ENCODE measurements around the gene CAVIN1. TPM values are rescaled to one million over a fixed set of nuclear protein-coding genes. Genes with fewer than 3 reads are reported as not detected.
"Not testable (repeated sequence)": the region's sequence is repeated elsewhere in the genome, so short reads cannot be mapped to it uniquely, and the experiment has no call there.

CAVIN1 gene
- total RNA-seq, 1 donor from 2014 or later = 358 TPM

- DNase-seq (ENCODE audit: low spot score) = no peak
- intact Hi-C loops (cut with DNase I) = no loop called here
Observed at GRCh38 chr17:42438600-42439567, 15.8 kb upstream of the CAVIN1 start.

GRCh38 chr17:42436391-42436790, 13.3 kb upstream of the CAVIN1 start:
- intact Hi-C loops (cut with DNase I) = loop anchor here (1.0 to 2.0 kb wide), 2 partner anchors 21 to 82 kb away; no protein-coding TSS in a partner anchor
- DNase-seq (ENCODE audit: low spot score) = no peak

- DNase-seq (ENCODE audit: low spot score) = no peak
- intact Hi-C loops (cut with DNase I) = no loop called here
Observed at GRCh38 chr17:42431758-42432161, 8.7 kb upstream of the CAVIN1 start.

- DNase-seq (ENCODE audit: low spot score) = no peak
- intact Hi-C loops (cut with DNase I) = no loop called here
Observed at GRCh38 chr17:42429726-42430447, 6.8 kb upstream of the CAVIN1 start.

GRCh38 chr17:42428141-42428944, 5.3 kb upstream of the CAVIN1 start:
- DNase-seq (ENCODE audit: low spot score) = no peak
- intact Hi-C loops (cut with DNase I) = no loop called here

- intact Hi-C loops (cut with DNase I) = loop anchor here (5.0 kb wide), 2 partner anchors 32 to 92 kb away; partner anchors contain the start of gene ATP6V0A1
- no peak for DNase-seq (ENCODE audit: low spot score)
Observed at GRCh38 chr17:42424991-42425610, 2.0 kb upstream of the CAVIN1 start.

- intact Hi-C loops (cut with DNase I) = loop anchor here (2.0 to 5.0 kb wide), 4 partner anchors 15 to 94 kb away; partner anchors contain the start of genes ATP6V0A1 and STAT3
- DNase-seq (ENCODE audit: low spot score) = no peak
Observed at GRCh38 chr17:42423766-42424165, 710 bp upstream of the CAVIN1 start.

GRCh38 chr17:42422412-42422957, 571 bp downstream of the CAVIN1 start:
- no peak for DNase-seq (ENCODE audit: low spot score)
- intact Hi-C loops (cut with DNase I) = loop anchor here (2.0 to 5.0 kb wide), 4 partner anchors 14 to 95 kb away; partner anchors contain the start of genes ATP6V0A1 and STAT3

GRCh38 chr17:42421507-42422338, 1.3 kb downstream of the CAVIN1 start:
- intact Hi-C loops (cut with DNase I) = loop anchor here (2.0 to 5.0 kb wide), 4 partner anchors 13 to 96 kb away; partner anchors contain the start of genes ATP6V0A1 and STAT3
- peak; percentile 82 for DNase-seq (ENCODE audit: low spot score)

GRCh38 chr17:42421136-42421506, 1.9 kb downstream of the CAVIN1 start:
- DNase-seq (ENCODE audit: low spot score) = no peak
- intact Hi-C loops (cut with DNase I) = loop anchor here (5.0 kb wide), 2 partner anchors 36 to 96 kb away; partner anchors contain the start of gene ATP6V0A1

- intact Hi-C loops (cut with DNase I); DNase-seq (ENCODE audit: low spot score): not testable (repeated sequence)
Observed at GRCh38 chr17:42417981-42418380, 5.1 kb downstream of the CAVIN1 start.

- DNase-seq (ENCODE audit: low spot score) = peak; percentile 81
- intact Hi-C loops (cut with DNase I) = no loop called here
Observed at GRCh38 chr17:42414704-42415409, 8.2 kb downstream of the CAVIN1 start.

GRCh38 chr17:42413464-42414040, 9.5 kb downstream of the CAVIN1 start:
- no peak for DNase-seq (ENCODE audit: low spot score)

GRCh38 chr17:42411905-42412679, 11.0 kb downstream of the CAVIN1 start:
- no peak for DNase-seq (ENCODE audit: low spot score)

More at GRCh38 chr17:42413464-42414040, 9.5 kb downstream of the CAVIN1 start:
- intact Hi-C loops (cut with DNase I) = no loop called here

GRCh38 chr17:42411361-42411760, 11.7 kb downstream of the CAVIN1 start:
- no peak for DNase-seq (ENCODE audit: low spot score)
- intact Hi-C loops (cut with DNase I) = no loop called here

More at GRCh38 chr17:42411905-42412679, 11.0 kb downstream of the CAVIN1 start:
- intact Hi-C loops (cut with DNase I) = no loop called here

GRCh38 chr17:42410319-42410685, 12.8 kb downstream of the CAVIN1 start:
- DNase-seq (ENCODE audit: low spot score) = no peak
- intact Hi-C loops (cut with DNase I) = no loop called here

Measured in cardiac septum (tissue), 1 donor.